ENCODE measurements around the gene TCTN1.
"Not testable (repeated sequence)": the region's sequence is repeated elsewhere in the genome, so short reads cannot be mapped to it uniquely, and the experiment has no call there.

The TCTN1 gene

DNA sequence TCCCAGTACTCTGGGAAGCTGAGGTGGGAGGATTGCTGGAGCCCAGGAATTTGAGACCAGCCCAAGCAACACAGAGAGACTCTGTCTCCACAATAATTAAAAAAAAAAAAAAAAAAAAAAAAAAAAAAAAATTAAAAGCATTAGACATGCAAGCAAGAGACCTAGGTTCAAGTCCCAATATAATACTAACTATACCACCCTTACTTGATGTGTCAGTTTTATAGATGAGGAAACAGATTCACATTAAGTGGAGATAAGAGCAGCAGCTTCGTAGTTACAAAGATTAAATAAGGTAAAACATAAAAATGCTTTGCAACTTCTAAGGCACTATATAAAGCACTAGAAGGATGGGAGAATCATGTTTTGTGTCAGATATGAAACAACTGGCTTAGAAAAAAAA, 39.9 kb upstream of the TCTN1 start:
- Histone ChIP-seq H3K4me1 (peaks cover 0 to 47% (median 16%) of the 10 kb centered on the region in 4 donors), H3K4me3 (no peak overlapping the region), H3K27ac (no peak overlapping the region), H3K27me3 (no peaks in the 10 kb centered on the region), H3K36me3 (no peaks in the 10 kb centered on the region), H3K9me3 (peaks cover 0 to 4% (median 0%) of the 10 kb centered on the region in 3 donors)
- intact Hi-C loops (cut with DNase I; ENCODE audit: low total_unique reads) = no loop called here
- no peak for DNase-seq
- no peak for TF ChIP-seq CTCF (IDR thresholded peaks at IDR 0.05)

DNA sequence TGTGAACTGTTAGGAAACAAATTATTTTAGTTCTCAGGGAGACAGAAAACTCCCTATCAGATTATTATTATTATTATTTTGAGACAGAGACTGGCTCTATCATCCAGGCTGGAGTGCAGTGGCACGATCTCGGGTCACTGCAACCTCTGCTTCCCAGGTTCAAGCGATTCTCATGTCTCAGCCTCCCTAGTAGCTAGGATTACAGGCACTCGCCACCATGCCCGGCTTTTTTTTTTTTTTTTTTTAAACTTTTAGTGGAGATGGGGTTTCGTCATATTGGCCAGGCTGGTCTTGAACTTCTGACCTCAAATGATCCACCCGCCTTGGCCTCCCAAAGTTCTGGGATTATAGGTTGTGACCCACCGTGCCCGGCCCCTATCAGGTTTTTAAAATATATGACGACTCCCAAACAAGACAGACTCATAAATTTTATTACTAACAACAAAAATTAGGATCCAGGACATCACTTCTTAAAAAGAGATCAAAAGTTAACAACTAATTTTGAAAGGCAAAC, 39.2 kb upstream of the TCTN1 start:
- intact Hi-C loops (cut with DNase I; ENCODE audit: low total_unique reads); H3K36me3 ChIP-seq; DNase-seq; H3K27ac ChIP-seq; H3K4me3 ChIP-seq; H3K9me3 ChIP-seq; H3K27me3 ChIP-seq: not testable (repeated sequence)
- peaks cover 0 to 53% (median 18%) of the 10 kb centered on the region in 4 donors for H3K4me1 ChIP-seq

DNA sequence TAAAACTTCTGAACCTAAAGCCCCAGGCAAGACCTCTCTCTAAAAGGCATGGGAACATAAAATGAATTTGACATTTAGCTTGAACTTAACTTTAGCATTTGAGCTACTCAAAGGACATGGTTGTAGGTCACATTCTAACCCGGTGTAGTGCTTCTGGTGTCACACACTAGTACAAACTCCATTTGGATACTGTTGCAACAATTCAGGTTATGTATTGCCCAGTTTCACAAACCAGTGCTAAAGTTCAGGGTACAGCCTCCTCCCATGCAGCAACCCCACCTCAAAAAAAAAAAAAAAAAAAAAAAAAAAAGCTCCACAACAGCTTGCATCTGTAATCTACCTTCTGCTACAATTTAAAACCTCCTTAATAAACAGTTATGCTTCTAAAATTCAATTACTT, 38.6 kb upstream of the TCTN1 start:
- DNase-seq = no peak
- Histone ChIP-seq H3K27me3 (no peaks in the 10 kb centered on the region), H3K4me3 (no peak overlapping the region), H3K36me3 (no peaks in the 10 kb centered on the region), H3K9me3 (peaks cover 0 to 4% (median 0%) of the 10 kb centered on the region in 3 donors), H3K4me1 (peaks cover 0 to 58% (median 21%) of the 10 kb centered on the region in 4 donors), H3K27ac (no peak overlapping the region)
- intact Hi-C loops (cut with DNase I; ENCODE audit: low total_unique reads) = no loop called here
- no peak for TF ChIP-seq CTCF (IDR thresholded peaks at IDR 0.05)

DNA sequence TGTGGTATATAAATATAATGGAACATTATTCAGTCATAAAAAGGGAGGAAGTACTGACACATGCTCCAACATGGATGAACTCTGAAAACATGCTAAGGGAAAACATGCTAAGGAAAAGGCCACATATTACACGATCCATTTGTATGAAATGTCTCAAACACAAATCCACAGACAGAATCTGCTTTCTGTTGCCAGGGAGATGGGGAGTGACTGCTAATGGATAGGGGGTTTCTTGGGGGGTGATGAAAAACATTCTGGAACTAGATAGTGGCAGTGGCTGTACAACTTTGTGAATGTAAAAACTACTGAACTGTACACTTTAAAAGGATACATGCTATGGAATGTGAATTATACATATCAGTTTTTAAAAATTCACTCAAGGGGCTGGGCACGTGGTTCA, 37.4 kb upstream of the TCTN1 start:
- Histone ChIP-seq H3K36me3 (no peaks in the 10 kb centered on the region), H3K27me3 (no peaks in the 10 kb centered on the region), H3K27ac (no peak overlapping the region), H3K4me3 (no peak overlapping the region), H3K9me3 (peaks cover 0 to 1% (median 0%) of the 10 kb centered on the region in 3 donors), H3K4me1 (peaks cover 0 to 69% (median 32%) of the 10 kb centered on the region in 4 donors)
- no peak for DNase-seq
- intact Hi-C loops (cut with DNase I; ENCODE audit: low total_unique reads) = no loop called here
- no peak for TF ChIP-seq CTCF (IDR thresholded peaks at IDR 0.05)

GRCh38 chr12:110577864-110578693, 35.9 kb upstream of the TCTN1 start:
- peaks cover 0 to 74% (median 35%) of the 10 kb centered on the region in 4 donors for H3K4me1 ChIP-seq

More at GRCh38 chr12:110577864-110578693, 35.9 kb upstream of the TCTN1 start:
- H3K9me3 ChIP-seq = no peaks in the 10 kb centered on the region
- H3K27me3 ChIP-seq = no peaks in the 10 kb centered on the region
- intact Hi-C loops (cut with DNase I; ENCODE audit: low total_unique reads) = no loop called here
- H3K27ac ChIP-seq = peak overlapping the region; percentile 4 to 43
- H3K36me3 ChIP-seq = no peaks in the 10 kb centered on the region
- no peak for TF ChIP-seq CTCF (IDR thresholded peaks at IDR 0.05)
- no peak for DNase-seq
- H3K4me3 ChIP-seq = no peak overlapping the region
